Keratinocyte (primary cell): ENCODE data around the gene CUL4A. TPM values are rescaled to one million over a fixed set of nuclear protein-coding genes. Genes with fewer than 3 reads are reported as not detected.

ENCODE experiments used
- DNase-seq: peaks from one replicate; pipeline ENCODE4 v3.0.0-alpha.2; 2011; ENCODE audit warnings: low read depth, missing footprints, low spot score
- FAIRE-seq: peaks from 2 replicates; lab custom pipeline; 2011; peaks lifted over from hg19 to GRCh38; lab: Jason Lieb, UNC
- H2AFZ ChIP-seq: 2 replicates; pipeline ENCODE4 v1.6.0; 2012; ENCODE audit warnings: low read length, control low read depth, inconsistent platforms; ENCODE audit not compliant: control insufficient read depth
- H3K27ac ChIP-seq: 2 replicates; pipeline ENCODE4 v1.5.1; 2011; ENCODE audit warnings: low read length; ENCODE audit not compliant: control insufficient read depth, insufficient read depth
- H3K27me3 ChIP-seq: 3 replicates; pipeline ENCODE4 v1.6.0; 2011; ENCODE audit warnings: low read length; ENCODE audit not compliant: control insufficient read depth, insufficient read depth; ENCODE audit errors: extremely low read depth
- H3K36me3 ChIP-seq, 2 experiments: 2 replicates in 1 of 2; 3 replicates in 1 of 2; pipeline ENCODE4 v1.5.1; 2011; ENCODE audit warnings: low read length in 2 of 2, mild to moderate bottlenecking in 1 of 2; ENCODE audit not compliant: control insufficient read depth in 2 of 2, insufficient read depth in 2 of 2; ENCODE audit errors: extremely low read depth in 1 of 2
- H3K4me1 ChIP-seq: 3 replicates; pipeline ENCODE4 v1.5.1; 2011; ENCODE audit warnings: low read length; ENCODE audit not compliant: control insufficient read depth, insufficient read depth; ENCODE audit errors: extremely low read depth
- H3K4me2 ChIP-seq: 3 replicates; pipeline ENCODE4 v1.6.0; 2011; ENCODE audit warnings: low read depth, low read length; ENCODE audit not compliant: control insufficient read depth, insufficient read depth; ENCODE audit errors: extremely low read depth
- H3K4me3 ChIP-seq, 3 experiments: fragments of 200-600 bp in 1 of 3; sonication (generic) in 1 of 3; 2 replicates in 2 of 3; 3 replicates in 1 of 3; pipeline ENCODE4 v1.5.1; 2011 to 2016; ENCODE audit warnings: low read length in 3 of 3, mild to moderate bottlenecking in 3 of 3, control low read depth in 2 of 3, inconsistent platforms in 1 of 3, low read depth in 1 of 3, mixed read lengths in 1 of 3, mixed run types in 1 of 3, moderate library complexity in 1 of 3; ENCODE audit not compliant: control insufficient read depth in 2 of 3, insufficient read depth in 2 of 3; ENCODE audit errors: extremely low read depth in 1 of 3
- H3K79me2 ChIP-seq: 2 replicates; pipeline ENCODE4 v1.6.0; 2012; ENCODE audit warnings: low read length; ENCODE audit not compliant: control insufficient read depth, insufficient read depth
- H3K9ac ChIP-seq: 3 replicates; pipeline ENCODE4 v1.6.0; 2011; ENCODE audit warnings: low read length; ENCODE audit not compliant: control insufficient read depth, insufficient read depth; ENCODE audit errors: extremely low read depth
- H3K9me1 ChIP-seq: 3 replicates; pipeline ENCODE4 v1.6.0; 2011; ENCODE audit warnings: low read length; ENCODE audit not compliant: control insufficient read depth, insufficient read depth; ENCODE audit errors: extremely low read depth
- H3K9me3 ChIP-seq: 2 replicates; pipeline ENCODE4 v1.5.1; 2012; ENCODE audit warnings: low read depth, low read length; ENCODE audit not compliant: control insufficient read depth
- H4K20me1 ChIP-seq: 3 replicates; pipeline ENCODE4 v1.6.0; 2011; ENCODE audit warnings: low read length; ENCODE audit not compliant: control insufficient read depth, insufficient read depth; ENCODE audit errors: extremely low read depth
- CTCF ChIP-seq, 3 experiments: IDR thresholded peaks in 1 of 3; conservative IDR thresholded peaks in 1 of 3; optimal IDR thresholded peaks in 1 of 3; 2 replicates in 2 of 3; 3 replicates in 1 of 3; pipeline versions ENCODE3 to v1.5.1; 2011; ENCODE audit warnings: low read length in 3 of 3, mild to moderate bottlenecking in 3 of 3, moderate library complexity in 2 of 3, control low read depth in 1 of 3, inconsistent platforms in 1 of 3; ENCODE audit not compliant: insufficient read depth in 2 of 3; ENCODE audit errors: extremely low read depth in 1 of 3
- EZH2 ChIP-seq: IDR thresholded peaks from one replicate; pipeline ENCODE4 v1.6.1; 2012; ENCODE audit warnings: inconsistent platforms, mild to moderate bottlenecking, low read length, moderate library complexity
- dilution Hi-C: fragments of 300-500 bp; cut with MboI; formaldehyde crosslinking; loops from one replicate; pipeline ENCODE4 v1.7.0; 2020; ENCODE audit warnings: low sequenced_read_pairs; ENCODE audit not compliant: extremely low pct_ligation_motif_present
- polyA plus RNA-seq, 5 experiments: library from polyadenylated mRNA; depleted of rRNA in 3 of 5; stranded (reverse) in 3 of 5; stranded (forward) in 1 of 5; unstranded in 1 of 5; fragments of >200 nt; gene quantifications; 1 replicate in 1 of 5; 2 replicates in 3 of 5; 3 replicates in 1 of 5; pipeline versions ENCODE4 v1.2.1 to v1.2.3, GENCODE V29; 2011 to 2012; ENCODE audit warnings: missing spikeins in 2 of 5, low read depth in 1 of 5, low replicate concordance in 1 of 5

Gene CUL4A
- polyA plus RNA-seq, 1 donor (not counting 4 experiments of a cell fraction or from before 2014, with no cell fraction given), result 57.3 TPM

DNA sequence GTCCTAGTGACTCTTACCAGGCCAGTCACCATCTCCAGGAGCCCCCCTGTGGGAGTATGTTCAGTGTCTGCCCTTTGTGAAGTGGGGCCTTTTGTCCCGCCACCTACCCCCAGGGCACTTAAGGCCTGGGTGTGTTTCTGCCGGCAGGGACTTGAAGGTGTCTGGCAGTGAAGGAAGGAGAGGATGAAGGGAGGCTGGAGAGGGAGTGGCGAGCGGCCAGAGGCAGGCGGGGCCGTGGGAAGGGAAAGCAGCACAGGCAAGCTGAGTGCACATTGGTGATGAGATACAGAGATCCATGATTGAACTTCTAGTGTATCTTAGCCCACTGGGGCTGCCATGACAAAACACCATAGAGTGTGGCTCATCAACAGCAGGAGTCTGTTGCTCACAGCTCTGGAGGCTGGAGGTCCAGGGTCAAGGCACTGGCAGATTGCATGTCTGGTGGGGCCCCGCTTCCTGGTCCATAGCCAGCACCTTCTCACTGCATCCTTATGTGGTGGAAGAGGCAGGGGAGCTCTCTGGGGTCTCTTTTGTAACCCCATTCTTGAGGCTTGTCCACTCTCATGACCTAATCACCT is 17.5 kb downstream of the CUL4A start:
- H2AFZ ChIP-seq, result no peak overlapping the region
- dilution Hi-C loops, result no loop called here
- H3K4me2 ChIP-seq, result no peak overlapping the region
- H3K27ac ChIP-seq, result no peak overlapping the region
- no peak for TF ChIP-seq CTCF (optimal IDR thresholded peaks at IDR 0.05 in 1 of 3, IDR thresholded peaks at IDR 0.05 in 1 of 3, conservative IDR thresholded peaks at IDR 0.05 in 1 of 3; ENCODE audit: extremely low read depth in 1 of 3, insufficient read depth in 2 of 3, low read length in 3 of 3)
- no peak for TF ChIP-seq EZH2
- H3K4me3 ChIP-seq, result no peak overlapping the region
- no peaks in the 10 kb centered on the region for H3K9me3 ChIP-seq
- peaks cover 49% of the 10 kb centered on the region for H3K79me2 ChIP-seq
- H3K36me3 ChIP-seq, result peaks cover 39 to 57% of the 10 kb centered on the region in 2 experiments
- DNase-seq (no peak), FAIRE-seq (no peak)
- H3K27me3 ChIP-seq, result no peaks in the 10 kb centered on the region
- H3K9ac ChIP-seq, result no peak overlapping the region
- no peaks in the 10 kb centered on the region for H3K4me1 ChIP-seq
- H3K9me1 ChIP-seq, result no peaks in the 10 kb centered on the region
- H4K20me1 ChIP-seq, result peaks cover 6% of the 10 kb centered on the region

DNA sequence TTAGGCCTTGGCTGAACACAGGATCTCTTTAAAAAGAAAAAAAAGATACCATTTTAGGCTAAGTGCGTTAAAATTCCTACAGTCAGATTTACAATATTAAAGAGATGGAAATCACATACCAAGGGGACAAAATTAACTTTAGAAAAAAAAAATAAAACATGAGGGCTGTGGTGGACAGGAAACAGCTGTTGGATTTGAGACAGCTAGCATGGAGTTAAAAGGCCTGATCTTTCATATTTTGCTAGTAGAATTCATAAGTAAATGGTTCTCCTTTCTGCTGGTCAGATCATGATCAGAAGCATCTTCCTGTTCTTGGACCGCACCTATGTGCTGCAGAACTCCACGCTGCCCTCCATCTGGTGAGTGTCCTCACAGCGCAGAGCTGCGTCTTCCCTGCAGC is 19.7 kb downstream of the CUL4A start:
- H3K79me2 ChIP-seq, result peaks cover 30% of the 10 kb centered on the region

More for the DNA sequence above, 19.7 kb downstream of the CUL4A start:
- DNase-seq (no peak), FAIRE-seq (no peak)
- H3K27ac ChIP-seq, result no peak overlapping the region
- H3K4me2 ChIP-seq, result no peak overlapping the region
- H3K9me3 ChIP-seq, result no peaks in the 10 kb centered on the region
- H3K36me3 ChIP-seq, result peaks cover 39 to 55% of the 10 kb centered on the region in 2 experiments
- no peak overlapping the region for H3K4me3 ChIP-seq
- dilution Hi-C loops, result no loop called here
- H3K4me1 ChIP-seq, result no peaks in the 10 kb centered on the region
- TF ChIP-seq CTCF (optimal IDR thresholded peaks at IDR 0.05 in 1 of 3, IDR thresholded peaks at IDR 0.05 in 1 of 3, conservative IDR thresholded peaks at IDR 0.05 in 1 of 3; ENCODE audit: extremely low read depth in 1 of 3, insufficient read depth in 2 of 3, low read length in 3 of 3), result no peak
- TF ChIP-seq EZH2, result no peak
- H3K9ac ChIP-seq, result no peak overlapping the region
- H2AFZ ChIP-seq, result no peak overlapping the region
- H3K27me3 ChIP-seq, result no peaks in the 10 kb centered on the region
- H4K20me1 ChIP-seq, result peaks cover 3% of the 10 kb centered on the region
- no peaks in the 10 kb centered on the region for H3K9me1 ChIP-seq
